Osteocyte (in vitro differentiated cells): Measurements from ENCODE around the gene TRIM46. TPM values are rescaled to one million over a fixed set of nuclear protein-coding genes. Genes with fewer than 3 reads are reported as not detected.

Experiments
- DNase-seq: peaks from one replicate; pipeline ENCODE4 v3.0.0; 2021; ENCODE audit warnings: mixed read lengths; ENCODE audit not compliant: unreplicated experiment; ENCODE audit errors: extremely low spot score
- H3K27ac Mint-ChIP-seq: one replicate; pipeline ENCODE4 v1.8.0; 2021; ENCODE audit warnings: mild to moderate bottlenecking, mixed read lengths; ENCODE audit not compliant: unreplicated experiment
- H3K27me3 Mint-ChIP-seq: one replicate; pipeline ENCODE4 v1.8.0; 2021; ENCODE audit warnings: mixed read lengths; ENCODE audit not compliant: unreplicated experiment
- H3K36me3 Mint-ChIP-seq: one replicate; pipeline ENCODE4 v1.8.0; 2021; ENCODE audit warnings: mixed read lengths; ENCODE audit not compliant: unreplicated experiment
- H3K4me1 Mint-ChIP-seq: one replicate; pipeline ENCODE4 v1.8.0; 2021; ENCODE audit warnings: mixed read lengths; ENCODE audit not compliant: unreplicated experiment
- H3K4me3 Mint-ChIP-seq: one replicate; pipeline ENCODE4 v1.8.0; 2021; ENCODE audit warnings: mild to moderate bottlenecking, moderate library complexity, mixed read lengths; ENCODE audit not compliant: unreplicated experiment
- H3K9me3 Mint-ChIP-seq: one replicate; pipeline ENCODE4 v1.8.0; 2021; ENCODE audit warnings: mixed read lengths; ENCODE audit not compliant: unreplicated experiment
- total RNA-seq: library from RNA; stranded (reverse); gene quantifications from 2 replicates; pipeline ENCODE4 v1.2.1, GENCODE V29; 2021
- TF ChIP-seq, protein P1 (sequence below): fragments of 200-600 bp; sonication (generic); IDR thresholded peaks from 2 replicates; pipeline ENCODE4 v1.5.0; 2021; ENCODE audit warnings: antibody characterized with exemption, mild to moderate bottlenecking, moderate library complexity

TRIM46 gene
- total RNA-seq, 1 donor from 2014 or later, result 7.7 TPM

DNA sequence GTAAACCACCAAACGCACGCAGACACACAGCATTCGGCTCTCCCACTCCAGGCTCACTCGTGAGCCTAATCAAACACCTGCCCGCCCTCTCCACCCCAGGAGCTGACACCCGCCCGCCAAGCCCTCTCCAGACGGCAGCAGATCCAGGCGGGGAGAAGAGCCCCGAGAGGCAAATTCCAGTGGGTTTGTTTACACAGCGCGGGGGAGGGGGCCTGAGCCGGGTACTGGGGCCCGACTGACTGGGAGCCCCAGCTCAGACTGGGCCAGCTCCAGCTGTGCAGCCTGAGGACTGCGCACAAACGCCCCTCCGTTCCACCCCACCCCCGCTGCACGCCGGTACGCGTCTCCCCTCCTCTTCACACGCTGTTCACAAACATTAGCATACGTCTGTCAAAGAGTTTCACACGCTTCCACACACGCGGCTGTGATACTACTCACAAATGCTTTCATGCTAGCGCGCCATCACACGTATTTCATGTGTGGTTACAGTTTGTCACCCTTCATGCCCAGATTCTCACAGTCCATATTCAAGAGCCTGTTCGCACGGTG lies 47.0 kb upstream of the TRIM46 start:
- Mint-ChIP-seq H3K4me3 (peak overlapping the region; percentile 73), H3K9me3 (no peaks in the 10 kb centered on the region), H3K27ac (peak overlapping the region; percentile 92), H3K27me3 (no peaks in the 10 kb centered on the region), H3K36me3 (peaks cover 1% of the 10 kb centered on the region), H3K4me1 (peaks cover 69% of the 10 kb centered on the region)
- DNase-seq, result no peak
- TF ChIP-seq, protein P1, sequence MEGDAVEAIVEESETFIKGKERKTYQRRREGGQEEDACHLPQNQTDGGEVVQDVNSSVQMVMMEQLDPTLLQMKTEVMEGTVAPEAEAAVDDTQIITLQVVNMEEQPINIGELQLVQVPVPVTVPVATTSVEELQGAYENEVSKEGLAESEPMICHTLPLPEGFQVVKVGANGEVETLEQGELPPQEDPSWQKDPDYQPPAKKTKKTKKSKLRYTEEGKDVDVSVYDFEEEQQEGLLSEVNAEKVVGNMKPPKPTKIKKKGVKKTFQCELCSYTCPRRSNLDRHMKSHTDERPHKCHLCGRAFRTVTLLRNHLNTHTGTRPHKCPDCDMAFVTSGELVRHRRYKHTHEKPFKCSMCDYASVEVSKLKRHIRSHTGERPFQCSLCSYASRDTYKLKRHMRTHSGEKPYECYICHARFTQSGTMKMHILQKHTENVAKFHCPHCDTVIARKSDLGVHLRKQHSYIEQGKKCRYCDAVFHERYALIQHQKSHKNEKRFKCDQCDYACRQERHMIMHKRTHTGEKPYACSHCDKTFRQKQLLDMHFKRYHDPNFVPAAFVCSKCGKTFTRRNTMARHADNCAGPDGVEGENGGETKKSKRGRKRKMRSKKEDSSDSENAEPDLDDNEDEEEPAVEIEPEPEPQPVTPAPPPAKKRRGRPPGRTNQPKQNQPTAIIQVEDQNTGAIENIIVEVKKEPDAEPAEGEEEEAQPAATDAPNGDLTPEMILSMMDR, result peak; percentile 7

DNA sequence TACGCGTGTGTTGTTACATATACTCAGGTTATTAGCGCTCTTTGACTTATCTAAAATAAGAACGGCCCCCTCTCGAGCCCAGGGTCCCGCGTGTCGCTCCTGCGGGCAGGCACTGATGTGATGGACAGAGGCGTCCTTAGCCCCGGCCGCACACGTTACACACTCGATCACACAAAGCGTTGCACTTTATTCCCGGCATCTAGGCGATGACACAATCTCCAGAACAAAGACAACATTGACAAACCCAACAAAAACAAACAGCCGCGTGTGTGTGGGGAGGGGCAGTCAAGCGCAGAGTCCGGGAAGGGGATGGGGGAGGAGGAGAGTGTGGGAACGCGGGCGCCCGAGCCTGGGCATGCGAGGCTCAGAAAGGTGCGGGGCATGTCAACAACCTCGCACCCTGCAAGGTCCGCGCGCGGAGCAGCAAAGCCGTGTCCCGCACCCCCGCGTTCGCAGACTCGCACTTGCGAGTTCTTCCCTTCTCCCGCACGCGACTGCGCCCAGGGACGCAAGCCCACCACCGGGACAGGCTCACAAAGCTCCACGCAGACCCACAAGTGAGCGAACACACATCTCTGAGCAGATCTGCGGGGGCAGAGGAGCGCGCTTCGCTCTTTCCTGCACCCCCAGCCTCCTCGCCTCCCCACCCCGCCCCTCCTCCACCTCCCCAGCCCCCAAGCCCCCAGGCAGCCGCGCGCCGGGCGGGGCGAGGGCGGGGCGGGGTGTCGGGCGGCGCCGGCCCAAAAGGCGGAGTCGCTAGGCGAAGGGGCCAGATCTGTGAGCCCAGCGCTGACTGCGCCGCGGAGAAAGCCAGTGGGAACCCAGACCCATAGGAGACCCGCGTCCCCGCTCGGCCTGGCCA lies 46.3 kb upstream of the TRIM46 start, which contains the start of gene EFNA1:
TSS of gene EFNA1 (plus strand) at position 772 of the 862 bp plus-strand sequence. CDS start 102 bp downstream, outside the sequence.
- TF ChIP-seq, protein P1, result no peak
- peak within 1 kb of the TSS; percentile 92 for H3K27ac Mint-ChIP-seq
- peaks cover 5% of the 10 kb centered on the region for H3K36me3 Mint-ChIP-seq
- DNase-seq, result no peak
- no peaks in the 10 kb centered on the region for H3K27me3 Mint-ChIP-seq
- peak within 1 kb of the TSS; percentile 85 for H3K4me3 Mint-ChIP-seq
- peaks cover 70% of the 10 kb centered on the region for H3K4me1 Mint-ChIP-seq
- H3K9me3 Mint-ChIP-seq, result no peaks in the 10 kb centered on the region

DNA sequence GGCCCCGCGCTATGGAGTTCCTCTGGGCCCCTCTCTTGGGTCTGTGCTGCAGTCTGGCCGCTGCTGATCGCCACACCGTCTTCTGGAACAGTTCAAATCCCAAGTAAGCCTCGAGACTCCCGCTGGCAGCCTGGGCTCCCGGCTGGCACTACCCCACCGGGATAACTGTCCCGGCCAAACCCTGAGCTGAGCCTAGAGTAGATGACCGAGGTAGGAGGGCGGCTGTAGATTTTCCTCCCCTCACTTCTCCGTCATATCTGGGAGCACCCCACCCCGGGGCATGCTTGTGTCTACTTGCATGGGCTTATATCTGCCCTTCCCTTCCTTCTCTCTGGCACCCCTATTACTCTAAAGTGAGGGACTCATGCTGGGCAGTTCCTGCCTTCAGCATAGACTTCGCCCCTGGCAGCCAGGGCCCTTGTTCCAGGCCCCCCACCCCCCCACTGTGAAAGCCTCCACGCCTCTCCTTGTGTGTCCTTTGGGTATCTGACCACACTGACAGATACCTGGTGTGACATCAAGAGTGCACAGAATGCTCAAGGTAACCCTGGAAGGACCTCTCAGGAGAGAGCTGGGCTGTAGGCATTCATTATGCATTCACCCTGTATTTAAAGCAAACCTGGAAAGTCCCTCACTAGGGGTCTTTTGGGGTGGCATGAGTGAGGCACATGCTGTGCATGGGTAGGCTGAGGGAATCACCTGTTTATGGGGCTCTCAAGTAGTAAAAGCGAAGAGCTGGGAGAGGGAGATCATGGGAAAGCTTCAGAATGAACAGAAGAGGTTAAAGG lies 45.5 kb upstream of the TRIM46 start:
- Mint-ChIP-seq H3K4me1 (peaks cover 68% of the 10 kb centered on the region), H3K36me3 (peaks cover 6% of the 10 kb centered on the region), H3K9me3 (no peaks in the 10 kb centered on the region), H3K4me3 (peak overlapping the region; percentile 85), H3K27ac (peak overlapping the region; percentile 85), H3K27me3 (no peaks in the 10 kb centered on the region)
- DNase-seq, result no peak
- TF ChIP-seq, protein P1, result no peak

DNA sequence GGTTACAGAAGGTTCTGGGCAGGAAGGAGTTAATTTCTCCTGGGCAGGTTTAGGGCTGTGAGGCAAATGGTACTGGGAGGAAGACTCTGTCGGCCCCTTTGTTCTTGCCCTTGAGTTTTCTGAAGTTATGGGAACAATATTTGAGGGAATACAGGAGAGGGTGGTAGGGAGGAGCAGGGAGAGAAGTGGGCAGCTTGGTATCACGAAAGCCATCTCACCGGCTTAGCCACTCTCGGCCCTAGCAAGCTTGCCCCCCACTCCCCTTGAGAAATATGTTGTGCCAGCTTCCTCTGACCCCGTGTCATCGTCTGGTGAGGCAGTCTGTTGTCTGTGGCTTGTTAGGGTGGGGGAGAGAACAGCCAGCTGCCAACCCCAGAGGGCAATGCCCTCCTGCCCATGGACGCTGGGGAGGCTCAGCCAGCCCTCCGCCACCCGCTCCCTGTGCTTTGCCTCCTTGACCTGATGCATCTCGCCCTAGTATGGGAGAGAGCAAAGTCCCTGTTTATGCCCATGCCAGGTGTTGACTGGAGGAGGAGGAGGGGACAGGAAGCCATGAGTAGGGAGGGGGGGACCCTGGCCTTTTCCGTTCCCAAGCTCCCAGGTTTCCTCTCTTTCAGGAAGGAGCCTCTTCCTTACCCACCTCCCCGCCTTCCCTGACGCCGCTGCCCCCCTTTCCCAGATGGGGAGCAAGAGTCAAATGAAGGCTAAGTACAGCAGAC lies 44.7 kb upstream of the TRIM46 start:
- DNase-seq, result no peak
- peak overlapping the region; percentile 85 for H3K27ac Mint-ChIP-seq
- TF ChIP-seq, protein P1, result no peak
- H3K4me1 Mint-ChIP-seq, result peaks cover 66% of the 10 kb centered on the region
- H3K27me3 Mint-ChIP-seq, result no peaks in the 10 kb centered on the region
- peak overlapping the region; percentile 85 for H3K4me3 Mint-ChIP-seq
- H3K9me3 Mint-ChIP-seq, result no peaks in the 10 kb centered on the region
- peaks cover 9% of the 10 kb centered on the region for H3K36me3 Mint-ChIP-seq
